Endothelial cell of coronary artery (primary cell): Measurements from ENCODE around the gene PRR16. TPM values are rescaled to one million over a fixed set of nuclear protein-coding genes. Genes with fewer than 3 reads are reported as not detected.

Source experiments
- total RNA-seq: library from RNA; depleted of rRNA; stranded (reverse); fragments of >200 nt; gene quantifications from 2 replicates; pipeline ENCODE4 v1.2.3, GENCODE V29; 2014

The PRR16 gene
- 0.09 and 1.6 TPM in 2 replicates for total RNA-seq

GRCh38 chr5:120463991-120464626 lies at the start of gene PRR16:
Gene PRR16 (plus strand): TSS chr5:120464300.

